ENCODE measurements around the gene TBC1D23.
"Not testable (repeated sequence)": the region's sequence is repeated elsewhere in the genome, so short reads cannot be mapped to it uniquely, and the experiment has no call there.

The TBC1D23 gene

GRCh38 chr3:100299016-100299415 is 38.2 kb downstream of the TBC1D23 start:
- no peak for DNase-seq (ENCODE audit: low read depth in 2 of 2)

- no peak for DNase-seq (ENCODE audit: low read depth in 2 of 2)
These were observed 45.9 kb downstream of the TBC1D23 start for GRCh38 chr3:100306695-100307094.

GRCh38 chr3:100310355-100310965 is 49.7 kb downstream of the TBC1D23 start:
- no peak for DNase-seq (ENCODE audit: low read depth in 2 of 2)

- DNase-seq (ENCODE audit: low read depth in 2 of 2), result no peak
These were observed 50.2 kb downstream of the TBC1D23 start for GRCh38 chr3:100311011-100311410.

- peak in 1 of 2 experiments; percentile 18 for DNase-seq (ENCODE audit: low read depth in 2 of 2)
These were observed 55.9 kb downstream of the TBC1D23 start for GRCh38 chr3:100316641-100317069.

- DNase-seq (ENCODE audit: low read depth in 2 of 2), result no peak
These were observed 57.1 kb downstream of the TBC1D23 start for GRCh38 chr3:100317912-100318311.

- no peak for DNase-seq (ENCODE audit: low read depth in 2 of 2)
These were observed 59.2 kb downstream of the TBC1D23 start for GRCh38 chr3:100319951-100320350.

- DNase-seq (ENCODE audit: low read depth in 2 of 2), result no peak
These were observed 63.3 kb downstream of the TBC1D23 start for GRCh38 chr3:100324044-100324443.

- DNase-seq (ENCODE audit: low read depth in 2 of 2), result no peak
These were observed 65.0 kb downstream of the TBC1D23 start for GRCh38 chr3:100325827-100326226.

GRCh38 chr3:100327377-100327776 is 66.6 kb downstream of the TBC1D23 start:
- DNase-seq (ENCODE audit: low read depth in 2 of 2), result not testable (repeated sequence)

GRCh38 chr3:100329800-100330489 is 69.2 kb downstream of the TBC1D23 start:
- DNase-seq (ENCODE audit: low read depth in 2 of 2), result no peak

- DNase-seq (ENCODE audit: low read depth in 2 of 2), result no peak
These were observed 69.9 kb downstream of the TBC1D23 start for GRCh38 chr3:100330651-100331050.

GRCh38 chr3:100331660-100332059 is 70.9 kb downstream of the TBC1D23 start:
- DNase-seq (ENCODE audit: low read depth in 2 of 2), result no peak

- no peak for DNase-seq (ENCODE audit: low read depth in 2 of 2)
These were observed 72.3 kb downstream of the TBC1D23 start for GRCh38 chr3:100333051-100333450.

GRCh38 chr3:100333970-100334487 is 73.2 kb downstream of the TBC1D23 start:
- DNase-seq (ENCODE audit: low read depth in 2 of 2), result no peak

- peak; percentile 23 to 33 for DNase-seq (ENCODE audit: low read depth in 2 of 2)
These were observed 73.9 kb downstream of the TBC1D23 start, which contains the start of gene NIT2 for GRCh38 chr3:100334488-100335351. Gene NIT2, plus strand, starts transcription at chr3:100334757. Its CDS starts 35 bp downstream, at chr3:100334792.

- no peak for DNase-seq (ENCODE audit: low read depth in 2 of 2)
These were observed 74.6 kb downstream of the TBC1D23 start for GRCh38 chr3:100335434-100335833.

- not testable (repeated sequence) for DNase-seq (ENCODE audit: low read depth in 2 of 2)
These were observed 75.4 kb downstream of the TBC1D23 start for GRCh38 chr3:100336229-100336628.

- no peak for DNase-seq (ENCODE audit: low read depth in 2 of 2)
These were observed 78.1 kb downstream of the TBC1D23 start for GRCh38 chr3:100338911-100339310.

GRCh38 chr3:100339786-100340185 is 79.0 kb downstream of the TBC1D23 start:
- DNase-seq (ENCODE audit: low read depth in 2 of 2), result no peak

- DNase-seq (ENCODE audit: low read depth in 2 of 2), result no peak
These were observed 79.7 kb downstream of the TBC1D23 start for GRCh38 chr3:100340527-100340926.

- no peak for DNase-seq (ENCODE audit: low read depth in 2 of 2)
These were observed 87.9 kb downstream of the TBC1D23 start for GRCh38 chr3:100348727-100349126.
